ENCODE results near the gene ALOX12. TPM values are rescaled to one million over a fixed set of nuclear protein-coding genes. Genes with fewer than 3 reads are reported as not detected.

ALOX12 gene
- total RNA-seq, 1 experiment from 2014 or later = not detected

DNA sequence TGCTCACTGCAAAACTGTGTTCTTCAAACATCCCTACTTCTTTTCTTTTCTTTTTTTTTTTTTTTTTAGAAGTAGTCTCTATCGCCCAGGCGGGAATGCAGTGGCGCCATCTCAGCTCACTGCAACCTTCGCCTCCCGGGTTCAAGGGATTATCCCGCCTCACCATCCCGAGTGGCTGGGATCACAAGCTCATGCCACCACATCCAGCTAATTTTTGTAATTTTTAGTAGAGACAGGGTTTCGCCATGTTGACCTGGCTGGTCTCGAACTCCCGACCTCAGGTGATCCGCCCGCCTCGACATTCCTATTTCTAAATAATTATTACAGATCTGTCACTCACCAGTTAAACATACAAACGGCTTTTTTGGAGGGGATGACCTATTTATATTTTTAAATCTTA lies 15.6 kb downstream of the ALOX12 start:
- intact Hi-C loops (cut with micrococcal nuclease; ENCODE audit: unreplicated experiment) = no loop called here
- CTCF ChIA-PET = no interaction called here

GRCh38 chr17:7011942-7012254 lies 16.0 kb downstream of the ALOX12 start:
- Mint-ChIP-seq H3K36me3 (ENCODE audit: insufficient read depth, unreplicated experiment) (peaks cover 48% of the 10 kb centered on the region), H3K4me3 (ENCODE audit: low read depth, unreplicated experiment) (peak overlapping the region; percentile 89), H3K27ac (ENCODE audit: unreplicated experiment) (peak overlapping the region; percentile 96), H3K9me3 (ENCODE audit: low read depth, unreplicated experiment) (no peaks in the 10 kb centered on the region), H3K4me1 (ENCODE audit: low read depth, unreplicated experiment) (no peaks in the 10 kb centered on the region), H3K27me3 (ENCODE audit: unreplicated experiment) (no peaks in the 10 kb centered on the region)
- no peak for DNase-seq
- BruUV-seq (replicated peaks) = TSS peak; percentile 87
- TF ChIP-seq CTCF (IDR thresholded peaks at IDR 0.05; ENCODE audit: unreplicated experiment) = no peak
- intact Hi-C loops (cut with micrococcal nuclease; ENCODE audit: unreplicated experiment) = no loop called here
- CTCF ChIA-PET = interaction anchor here (0.6 kb wide), 1 partner anchor 90 kb away, joined by 4 read pairs; no protein-coding TSS in a partner anchor

More for the DNA sequence above, 15.6 kb downstream of the ALOX12 start:
- no peak for TF ChIP-seq CTCF (IDR thresholded peaks at IDR 0.05; ENCODE audit: unreplicated experiment)
- Mint-ChIP-seq H3K36me3 (ENCODE audit: insufficient read depth, unreplicated experiment) (peaks cover 53% of the 10 kb centered on the region), H3K27ac (ENCODE audit: unreplicated experiment) (peak overlapping the region; percentile 96), H3K9me3 (ENCODE audit: low read depth, unreplicated experiment) (no peaks in the 10 kb centered on the region), H3K4me1 (ENCODE audit: low read depth, unreplicated experiment) (no peaks in the 10 kb centered on the region), H3K27me3 (ENCODE audit: unreplicated experiment) (no peaks in the 10 kb centered on the region), H3K4me3 (ENCODE audit: low read depth, unreplicated experiment) (peak overlapping the region; percentile 89)
- BruUV-seq (replicated peaks) = no TSS peak
- DNase-seq = no peak

DNA sequence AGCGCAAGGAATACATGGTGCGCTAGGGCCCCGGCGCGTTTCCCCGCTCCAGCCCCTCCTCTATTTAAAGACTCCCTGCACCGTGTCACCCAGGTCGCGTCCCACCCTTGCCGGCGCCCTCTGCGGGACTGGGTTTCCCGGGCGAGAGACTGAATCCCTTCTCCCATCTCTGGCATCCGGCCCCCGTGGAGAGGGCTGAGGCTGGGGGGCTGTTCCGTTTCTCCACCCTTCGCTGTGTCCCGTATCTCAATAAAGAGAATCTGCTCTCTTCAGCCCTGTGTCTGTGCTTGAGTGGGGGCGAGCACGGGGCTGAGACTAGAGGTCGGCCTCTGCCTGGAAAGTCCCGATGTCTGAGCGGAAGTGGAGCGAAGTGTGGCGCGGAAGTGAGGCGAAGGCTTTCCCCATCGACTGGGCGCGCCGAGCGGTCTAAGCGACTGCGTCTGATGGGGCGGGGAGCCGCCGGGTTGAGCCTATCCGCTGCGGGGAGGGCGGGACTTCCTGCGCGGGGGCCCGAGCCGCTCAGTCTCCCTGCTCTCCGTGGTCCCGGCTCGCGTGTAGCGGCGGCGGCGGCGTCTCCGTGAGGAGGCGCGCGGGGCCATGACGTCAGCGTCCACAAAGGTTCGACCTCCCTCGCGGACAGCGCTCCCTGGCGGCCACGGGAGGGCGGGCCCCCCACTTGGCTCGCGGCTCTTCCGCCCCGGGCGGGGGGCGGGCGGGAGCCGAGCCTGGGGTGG lies 18.6 kb downstream of the ALOX12 start:
- DNase-seq = peak; percentile 93
- intact Hi-C loops (cut with micrococcal nuclease; ENCODE audit: unreplicated experiment) = no loop called here
- BruUV-seq (replicated peaks) = no TSS peak

More for the DNA sequence above, 18.6 kb downstream of the ALOX12 start:
- TF ChIP-seq CTCF (IDR thresholded peaks at IDR 0.05; ENCODE audit: unreplicated experiment) = peak; percentile 47
- Mint-ChIP-seq H3K4me1 (ENCODE audit: low read depth, unreplicated experiment) (no peaks in the 10 kb centered on the region), H3K27me3 (ENCODE audit: unreplicated experiment) (no peaks in the 10 kb centered on the region), H3K9me3 (ENCODE audit: low read depth, unreplicated experiment) (no peaks in the 10 kb centered on the region), H3K36me3 (ENCODE audit: insufficient read depth, unreplicated experiment) (peaks cover 51% of the 10 kb centered on the region), H3K4me3 (ENCODE audit: low read depth, unreplicated experiment) (peak overlapping the region; percentile 89), H3K27ac (ENCODE audit: unreplicated experiment) (peak overlapping the region; percentile 96)
- CTCF ChIA-PET = interaction anchor here (1.0 kb wide), 1 partner anchor 31 kb away, joined by 3 read pairs; no protein-coding TSS in a partner anchor
